ENCODE results near the gene RETREG3. TPM values are rescaled to one million over a fixed set of nuclear protein-coding genes. Genes with fewer than 3 reads are reported as not detected.

RETREG3 gene
- total and polyA plus RNA-seq, 9 of the 15 experiments (the other 6 are each of a cell fraction or from before 2014, with no cell fraction given): 4.1 to 39.0 (median 16.9) TPM

- TF ChIP-seq, protein P1, sequence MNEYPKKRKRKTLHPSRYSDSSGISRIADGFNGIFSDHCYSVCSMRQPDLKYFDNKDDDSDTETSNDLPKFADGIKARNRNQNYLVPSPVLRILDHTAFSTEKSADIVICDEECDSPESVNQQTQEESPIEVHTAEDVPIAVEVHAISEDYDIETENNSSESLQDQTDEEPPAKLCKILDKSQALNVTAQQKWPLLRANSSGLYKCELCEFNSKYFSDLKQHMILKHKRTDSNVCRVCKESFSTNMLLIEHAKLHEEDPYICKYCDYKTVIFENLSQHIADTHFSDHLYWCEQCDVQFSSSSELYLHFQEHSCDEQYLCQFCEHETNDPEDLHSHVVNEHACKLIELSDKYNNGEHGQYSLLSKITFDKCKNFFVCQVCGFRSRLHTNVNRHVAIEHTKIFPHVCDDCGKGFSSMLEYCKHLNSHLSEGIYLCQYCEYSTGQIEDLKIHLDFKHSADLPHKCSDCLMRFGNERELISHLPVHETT (CRISPR knock-in tag; conservative IDR thresholded peaks at IDR 0.05 in 1 of 2, IDR thresholded peaks at IDR 0.05 in 1 of 2): 0 out of 4 replicates have a peak, but pooled peaks of 1 of the 2 experiments have one; percentile 2
- TF ChIP-seq TCF7L2 (IDR thresholded peaks at IDR 0.05; ENCODE audit: low read depth, low read length) (no peak), IRF9 (tag; IDR thresholded peaks at IDR 0.05) (no peak), CREBBP (IDR thresholded peaks at IDR 0.05; ENCODE audit: low read depth, low read length) (no peak), HNRNPLL (IDR thresholded peaks at IDR 0.05; ENCODE audit: low read depth, low read length, poor library complexity, severe bottlenecking) (peak; percentile 96), MTF1 (CRISPR knock-in tag; IDR thresholded peaks at IDR 0.05; ENCODE audit: borderline replicate concordance) (no peak), SMAD2 (IDR thresholded peaks at IDR 0.05; ENCODE audit: low read depth, low read length) (no peak), MYNN (IDR thresholded peaks at IDR 0.05) (no peak), MYNN (CRISPR knock-in tag; IDR thresholded peaks at IDR 0.05) (no peak), STAG1 (CRISPR knock-in tag; IDR thresholded peaks at IDR 0.05; ENCODE audit: borderline replicate concordance) (no peak), GABPB1 (CRISPR knock-in tag; IDR thresholded peaks at IDR 0.05) (peak; percentile 69), ZNF217 (CRISPR knock-in tag; IDR thresholded peaks at IDR 0.05) (no peak), PPARD (CRISPR knock-in tag; IDR thresholded peaks at IDR 0.05) (no peak), ZBTB40 (IDR thresholded peaks at IDR 0.05) (peak; percentile 75), ZBTB40 (CRISPR knock-in tag; IDR thresholded peaks at IDR 0.05) (no peak), RUNX1 (IDR thresholded peaks at IDR 0.05; ENCODE audit: low read depth) (no peak)
Observed at GRCh38 chr17:42554250-42555121, 54.7 kb downstream of the RETREG3 start (continued).
